Measurements from ENCODE around the gene NHEJ1. TPM values are rescaled to one million over a fixed set of nuclear protein-coding genes. Genes with fewer than 3 reads are reported as not detected.

Gene NHEJ1
- total RNA-seq, 1 experiment from 2014 or later = 22.3 TPM

- H3K9me3 Mint-ChIP-seq = no peaks in the 10 kb centered on the region
- no peaks in the 10 kb centered on the region for H3K36me3 Mint-ChIP-seq
- peak; percentile 49 for ATAC-seq
- TF ChIP-seq MAX (CRISPR knock-in tag; IDR thresholded peaks at IDR 0.05) = no peak
- TF ChIP-seq USF2 (CRISPR knock-in tag; IDR thresholded peaks at IDR 0.05) = no peak
- TF ChIP-seq ATF3 (CRISPR knock-in tag; conservative IDR thresholded peaks at IDR 0.05) = no peak
- no peak for TF ChIP-seq ZNF512 (CRISPR knock-in tag; IDR thresholded peaks at IDR 0.05; ENCODE audit: borderline replicate concordance)
- TF ChIP-seq RELA (CRISPR knock-in tag; IDR thresholded peaks at IDR 0.05; ENCODE audit: borderline replicate concordance) = no peak
- TF ChIP-seq ZNF219 (CRISPR knock-in tag; IDR thresholded peaks at IDR 0.05; ENCODE audit: borderline replicate concordance) = no peak
- TF ChIP-seq USF1 (CRISPR knock-in tag; IDR thresholded peaks at IDR 0.05) = no peak
- H3K27me3 Mint-ChIP-seq (ENCODE audit: low read depth) = peaks cover 92% of the 10 kb centered on the region
- peaks cover 30% of the 10 kb centered on the region for H3K4me1 Mint-ChIP-seq
- no peak within 1 kb of the TSS for H3K27ac Mint-ChIP-seq
- DNase-seq (ENCODE audit: low spot score) = peak; percentile 54
- ChIA-PET CTCF (interaction anchor here (0.8 to 8.3 kb wide), 13 partner anchors 12 to 469 kb away, joined by 3 to 198 read pairs (median 33); partner anchors contain the start of gene NHEJ1), POLR2A (interaction anchor here (0.5 to 0.7 kb wide), 2 partner anchors 58 to 301 kb away, joined by 3 read pairs; no protein-coding TSS in a partner anchor)
- peak within 1 kb of the TSS; percentile 60 for H3K4me3 Mint-ChIP-seq
Measured at GRCh38 chr2:219060821-219061791, 99.5 kb downstream of the NHEJ1 start, which contains the start of gene IHH. Gene IHH (minus strand): TSS chr2:219060921. CDS start chr2:219060467, 454 bp downstream.

GRCh38 chr2:219059725-219060682, 100.6 kb downstream of the NHEJ1 start:
- peak overlapping the region; percentile 60 for H3K4me3 Mint-ChIP-seq
- H3K27me3 Mint-ChIP-seq (ENCODE audit: low read depth) = peaks cover 96% of the 10 kb centered on the region
- peaks cover 30% of the 10 kb centered on the region for H3K4me1 Mint-ChIP-seq
- peak; percentile 34 for DNase-seq (ENCODE audit: low spot score)
- ATAC-seq = no peak
- ChIA-PET CTCF (interaction anchor here (0.7 to 8.3 kb wide), 19 partner anchors 13 to 470 kb away, joined by 3 to 198 read pairs (median 10); partner anchors contain the start of genes DNPEP, NHEJ1 and ZFAND2B), POLR2A (interaction anchor here (0.5 to 0.8 kb wide), 2 partner anchors 85 to 300 kb away, joined by 3 read pairs; no protein-coding TSS in a partner anchor)
- H3K36me3 Mint-ChIP-seq = no peaks in the 10 kb centered on the region
- no peak overlapping the region for H3K27ac Mint-ChIP-seq
- H3K9me3 Mint-ChIP-seq = no peaks in the 10 kb centered on the region
- TF ChIP-seq ZBTB43 (CRISPR knock-in tag; IDR thresholded peaks at IDR 0.05) (no peak), TCF7 (CRISPR knock-in tag; IDR thresholded peaks at IDR 0.05; ENCODE audit: low read depth) (no peak), ZNF232 (CRISPR knock-in tag; IDR thresholded peaks at IDR 0.05) (no peak), MAX (CRISPR knock-in tag; IDR thresholded peaks at IDR 0.05) (no peak), ZNF423 (CRISPR knock-in tag; IDR thresholded peaks at IDR 0.05) (0 out of 2 replicates have a peak, but pooled peaks have one; percentile 9), PREB (CRISPR knock-in tag; IDR thresholded peaks at IDR 0.05; ENCODE audit: borderline replicate concordance) (no peak), NFYB (CRISPR knock-in tag; conservative IDR thresholded peaks at IDR 0.05; ENCODE audit: low read depth) (no peak), RORB (CRISPR knock-in tag; IDR thresholded peaks at IDR 0.05) (no peak), SP1 (CRISPR knock-in tag; conservative IDR thresholded peaks at IDR 0.05) (no peak), PRRX2 (CRISPR knock-in tag; IDR thresholded peaks at IDR 0.05) (no peak), ATF1 (CRISPR knock-in tag; IDR thresholded peaks at IDR 0.05) (0 out of 2 replicates have a peak, but pooled peaks have one; percentile 53), MLX (CRISPR knock-in tag; IDR thresholded peaks at IDR 0.05) (no peak), FOXP1 (CRISPR knock-in tag; IDR thresholded peaks at IDR 0.05; ENCODE audit: borderline replicate concordance) (0 out of 2 replicates have a peak, but pooled peaks have one; percentile 30), NR1H2 (CRISPR knock-in tag; IDR thresholded peaks at IDR 0.05) (no peak), HMGA2 (CRISPR knock-in tag; IDR thresholded peaks at IDR 0.05) (no peak)
